GM23338 (cell line): ENCODE measurements around the gene ZNF484. TPM values are rescaled to one million over a fixed set of nuclear protein-coding genes. Genes with fewer than 3 reads are reported as not detected.
"Not testable (repeated sequence)": the region's sequence is repeated elsewhere in the genome, so short reads cannot be mapped to it uniquely, and the experiment has no call there.

Experiments
- ATAC-seq: fragments of 200-7000 bp; cut with Tn5 transposase; 3 replicates; pipeline ENCODE4 v1.9.1; 2020
- DNase-seq: peaks from one replicate; pipeline ENCODE4 v3.0.0-alpha.2; 2015; ENCODE audit warnings: low spot score
- H2AFZ ChIP-seq: fragments of 200-600 bp; sonication (generic); 2 replicates; pipeline ENCODE4 v1.8.0; 2016; ENCODE audit warnings: antibody characterized with exemption, mild to moderate bottlenecking, moderate library complexity
- H3F3A ChIP-seq: fragments of 200-600 bp; sonication (generic); replicated peaks from 2 replicates; pipeline ENCODE4 v1.8.0; 2017; ENCODE audit warnings: antibody characterized with exemption, mixed run types, low read depth
- H3K27ac ChIP-seq: fragments of 200-600 bp; sonication (generic); 2 replicates; pipeline ENCODE4 v1.6.1; 2016; ENCODE audit warnings: low read depth
- H3K27me3 ChIP-seq: fragments of 200-600 bp; sonication (generic); 2 replicates; pipeline ENCODE4 v1.8.0; 2016; ENCODE audit warnings: mild to moderate bottlenecking, mixed run types, moderate library complexity; ENCODE audit not compliant: insufficient read depth
- H3K36me3 ChIP-seq: fragments of 200-600 bp; sonication (generic); 2 replicates; pipeline ENCODE4 v1.8.0; 2016; ENCODE audit warnings: mild to moderate bottlenecking; ENCODE audit not compliant: insufficient read depth
- H3K4me1 ChIP-seq: fragments of 200-600 bp; sonication (generic); 2 replicates; pipeline ENCODE4 v1.8.0; 2016; ENCODE audit warnings: mild to moderate bottlenecking, moderate library complexity; ENCODE audit not compliant: insufficient read depth
- H3K4me2 ChIP-seq: fragments of 200-600 bp; sonication (generic); 2 replicates; pipeline ENCODE4 v1.7.1; 2017; ENCODE audit warnings: mixed run types
- H3K4me3 ChIP-seq: fragments of 200-600 bp; sonication (generic); 2 replicates; pipeline ENCODE4 v1.6.1; 2016; ENCODE audit warnings: mixed run types
- H3K79me2 ChIP-seq: fragments of 200-600 bp; sonication (generic); replicated peaks from 2 replicates; pipeline ENCODE4 v1.8.0; 2017; ENCODE audit warnings: mild to moderate bottlenecking; ENCODE audit not compliant: insufficient read depth
- H3K9me2 ChIP-seq: fragments of 200-600 bp; sonication (generic); 2 replicates; pipeline ENCODE4 v1.8.0; 2017; ENCODE audit not compliant: insufficient read depth
- H4K20me1 ChIP-seq: fragments of 200-600 bp; sonication (generic); replicated peaks from 2 replicates; pipeline ENCODE4 v1.8.0; 2017; ENCODE audit warnings: mild to moderate bottlenecking; ENCODE audit not compliant: insufficient read depth
- H3K27ac Mint-ChIP-seq: 2 replicates; pipeline ENCODE4 v1.8.0; 2020; ENCODE audit warnings: inconsistent platforms, mild to moderate bottlenecking, moderate library complexity, mixed read lengths
- H3K27me3 Mint-ChIP-seq: 3 replicates; pipeline ENCODE4 v1.8.0; 2022; ENCODE audit warnings: low read depth, mild to moderate bottlenecking, moderate library complexity, mixed read lengths, inconsistent platforms; ENCODE audit not compliant: insufficient read depth, poor library complexity
- H3K36me3 Mint-ChIP-seq: 3 replicates; pipeline ENCODE4 v1.8.0; 2021; ENCODE audit warnings: low read depth, mild to moderate bottlenecking, inconsistent platforms, moderate library complexity, mixed read lengths
- H3K4me1 Mint-ChIP-seq: 3 replicates; pipeline ENCODE4 v1.8.0; 2020; ENCODE audit warnings: mild to moderate bottlenecking, inconsistent platforms, mixed read lengths
- H3K4me3 Mint-ChIP-seq: 3 replicates; pipeline ENCODE4 v1.8.0; 2021; ENCODE audit warnings: moderate library complexity, mild to moderate bottlenecking, inconsistent platforms, mixed read lengths
- H3K9me3 Mint-ChIP-seq: 3 replicates; pipeline ENCODE4 v1.8.0; 2020; ENCODE audit warnings: moderate library complexity, mild to moderate bottlenecking, inconsistent platforms, mixed read lengths
- ZNF114 ChIP-seq: fragments of 250-450 bp; sonication (Bioruptor Pico); IDR thresholded peaks from 2 replicates; pipeline ENCODE4 v1.5.0; 2020; ENCODE audit warnings: mild to moderate bottlenecking, moderate library complexity
- ZNF331 ChIP-seq: fragments of 250-450 bp; sonication (Bioruptor Pico); IDR thresholded peaks from 2 replicates; pipeline ENCODE4 v1.5.0; 2020; ENCODE audit warnings: low read depth, mild to moderate bottlenecking, moderate library complexity
- polyA plus RNA-seq: library from polyadenylated mRNA; unstranded; fragments of >200 nt; fragmentation: Nextera tagmentation; extraction: Ambion mirVana; gene quantifications from 2 replicates; pipeline ENCODE4 v1.2.1, GENCODE V29; 2016
- small RNA-seq: library from RNA; depleted of rRNA; stranded (forward); fragments of <200 nt; gene quantifications from one replicate; pipeline ENCODE3, GENCODE V24; 2014; ENCODE audit warnings: low replicate concordance
- total RNA-seq: library from RNA; depleted of rRNA; stranded (reverse); fragments of >200 nt; shearing (Covaris generic); gene quantifications from 2 replicates; pipeline ENCODE4 v1.2.3, GENCODE V29; 2014; rRNA removed

The ZNF484 gene
- total and polyA plus RNA-seq, 2 experiments from 2014 or later, result 4.2 to 19.4 TPM

GRCh38 chr9:92796337-92796804 is 81.5 kb downstream of the ZNF484 start:
- H2AFZ ChIP-seq, result 0 out of 2 replicates have a peak overlapping the region, but pooled peaks have one; percentile 32
- DNase-seq, H3K4me3 ChIP-seq, H4K20me1 ChIP-seq, H3K27ac ChIP-seq, H3K36me3 ChIP-seq, H3K27me3 Mint-ChIP-seq, H3K4me1 Mint-ChIP-seq, H3K27me3 ChIP-seq, H3K4me1 ChIP-seq, H3K27ac Mint-ChIP-seq, H3K36me3 Mint-ChIP-seq, H3F3A ChIP-seq, H3K79me2 ChIP-seq, H3K9me2 ChIP-seq, H3K9me3 Mint-ChIP-seq, H3K4me2 ChIP-seq, H3K4me3 Mint-ChIP-seq: not testable (repeated sequence)
- ATAC-seq, result peak; percentile 59

GRCh38 chr9:92795598-92796336 is 82.1 kb downstream of the ZNF484 start:
- no peak overlapping the region for H3K4me3 ChIP-seq
- Mint-ChIP-seq H3K27me3 (peaks cover 3% of the 10 kb centered on the region), H3K4me3 (no peak overlapping the region), H3K27ac (no peak overlapping the region), H3K4me1 (no peaks in the 10 kb centered on the region; the same call in 2 of the 3 replicates), H3K9me3 (no peaks in the 10 kb centered on the region), H3K36me3 (no peaks in the 10 kb centered on the region)
- H4K20me1 ChIP-seq, result no peaks in the 10 kb centered on the region
- ATAC-seq (no peak), DNase-seq (no peak)
- H3K27ac ChIP-seq, result no peak overlapping the region
- no peaks in the 10 kb centered on the region for H3K36me3 ChIP-seq
- TF ChIP-seq ZNF114 (CRISPR knock-in tag) (no peak), ZNF331 (CRISPR knock-in tag) (no peak)
- H3K9me2 ChIP-seq, result no peaks in the 10 kb centered on the region
- no peak overlapping the region for H3K4me2 ChIP-seq
- H3F3A ChIP-seq, result no peaks in the 10 kb centered on the region
- 0 out of 2 replicates have a peak overlapping the region, but pooled peaks have one; percentile 32 for H2AFZ ChIP-seq
- H3K79me2 ChIP-seq, result no peaks in the 10 kb centered on the region
- H3K4me1 ChIP-seq, result peaks cover 6% of the 10 kb centered on the region; the same call in 1 of the 2 replicates
- H3K27me3 ChIP-seq, result no peaks in the 10 kb centered on the region

Small RNA genes lying within 50 kb of the gene (small RNA-seq; reads per million reads assigned to genes)
- gene RNU6-714P, result not detected

Other genes starting within 250 kb of the ZNF484 start
- 11.8 and 17.5 TPM in 2 replicates for gene IPPK, start 207.9 kb downstream of the ZNF484 start, total RNA-seq
- 6.0 and 6.5 TPM in 2 replicates for gene IPPK, start 207.9 kb downstream of the ZNF484 start, polyA plus RNA-seq
- 34.3 and 38.1 TPM in 2 replicates for gene BICD2, start 113.2 kb downstream of the ZNF484 start, total RNA-seq
- 8.7 and 9.6 TPM in 2 replicates for gene BICD2, start 113.2 kb downstream of the ZNF484 start, polyA plus RNA-seq
- gene FGD3, start 69.5 kb upstream of the ZNF484 start, total RNA-seq, result 1.7 and 2.0 TPM in 2 replicates
- gene FGD3, start 69.5 kb upstream of the ZNF484 start, polyA plus RNA-seq, result 0.57 and 0.95 TPM in 2 replicates
- gene SUSD3, start 180.7 kb upstream of the ZNF484 start, total RNA-seq, result 13.5 and 20.1 TPM in 2 replicates
- 6.9 and 8.3 TPM in 2 replicates for gene SUSD3, start 180.7 kb upstream of the ZNF484 start, polyA plus RNA-seq
- gene CARD19, start 218.2 kb upstream of the ZNF484 start, total RNA-seq, result 24.7 and 36.8 TPM in 2 replicates
- gene CARD19, start 218.2 kb upstream of the ZNF484 start, polyA plus RNA-seq, result 48.3 and 48.9 TPM in 2 replicates